Dedifferentiated amniotic fluid mesenchymal stem cell (primary cell): ENCODE results near the gene FRAS1.
A peak's percentile ranks its signal among the peaks of the same experiment; 100 is the strongest.
"Not testable (repeated sequence)": the region's sequence is repeated elsewhere in the genome, so short reads cannot be mapped to it uniquely, and the experiment has no call there.

Source experiments
- DNase-seq: peaks from one replicate; pipeline ENCODE4 v3.0.0-alpha.2; 2016; ENCODE audit errors: extremely low spot score

FRAS1 gene

GRCh38 chr4:78286281-78286680, 229.2 kb downstream of the FRAS1 start:
- DNase-seq: no peak

GRCh38 chr4:78288327-78288726, 231.2 kb downstream of the FRAS1 start:
- DNase-seq: peak; percentile 84

GRCh38 chr4:78291277-78291676, 234.2 kb downstream of the FRAS1 start:
- no peak for DNase-seq

- DNase-seq: no peak
Observed at GRCh38 chr4:78292341-78292740, 235.2 kb downstream of the FRAS1 start.

GRCh38 chr4:78292856-78293255, 235.7 kb downstream of the FRAS1 start:
- DNase-seq: no peak

GRCh38 chr4:78293348-78293747, 236.2 kb downstream of the FRAS1 start:
- DNase-seq: peak; percentile 28

GRCh38 chr4:78293821-78294301, 236.7 kb downstream of the FRAS1 start:
- peak; percentile 70 for DNase-seq

GRCh38 chr4:78296261-78296660, 239.1 kb downstream of the FRAS1 start:
- DNase-seq: no peak

GRCh38 chr4:78297116-78297800, 240.1 kb downstream of the FRAS1 start:
- DNase-seq: peak; percentile 38

- DNase-seq: no peak
Observed at GRCh38 chr4:78298618-78299017, 241.5 kb downstream of the FRAS1 start.

- no peak for DNase-seq
Observed at GRCh38 chr4:78299565-78299972, 242.4 kb downstream of the FRAS1 start.

GRCh38 chr4:78307263-78307662, 250.1 kb downstream of the FRAS1 start:
- DNase-seq: not testable (repeated sequence)

GRCh38 chr4:78308517-78308916, 251.4 kb downstream of the FRAS1 start:
- no peak for DNase-seq

GRCh38 chr4:78309352-78309751, 252.2 kb downstream of the FRAS1 start:
- DNase-seq: no peak

GRCh38 chr4:78310007-78310739, 253.1 kb downstream of the FRAS1 start:
- DNase-seq: no peak

- DNase-seq: no peak
Observed at GRCh38 chr4:78310740-78311115, 253.6 kb downstream of the FRAS1 start.

- DNase-seq: no peak
Observed at GRCh38 chr4:78311306-78311705, 254.2 kb downstream of the FRAS1 start.

GRCh38 chr4:78312989-78313753, 256.0 kb downstream of the FRAS1 start:
- DNase-seq: peak; percentile 28

- DNase-seq: no peak
Observed at GRCh38 chr4:78313754-78314120, 256.6 kb downstream of the FRAS1 start.

GRCh38 chr4:78318126-78318525, 261.0 kb downstream of the FRAS1 start:
- DNase-seq: no peak

GRCh38 chr4:78320349-78320935, 263.3 kb downstream of the FRAS1 start:
- no peak for DNase-seq

- DNase-seq: no peak
Observed at GRCh38 chr4:78322032-78322431, 264.9 kb downstream of the FRAS1 start.
